Glomerular visceral epithelial cell (primary cell): Measurements from ENCODE around the gene FOXF2.
"Not testable (repeated sequence)": the region's sequence is repeated elsewhere in the genome, so short reads cannot be mapped to it uniquely, and the experiment has no call there.

ENCODE experiments used
- DNase-seq: peaks from one replicate; pipeline ENCODE4 v3.0.0-alpha.2; 2016; ENCODE audit errors: extremely low spot score

Gene FOXF2

GRCh38 chr6:1389369-1390132 lies at the start of gene FOXF2:
FOXF2 (plus strand) TSS chr6:1389576; CDS start chr6:1389948, 372 bp downstream.
- no peak for DNase-seq

DNA sequence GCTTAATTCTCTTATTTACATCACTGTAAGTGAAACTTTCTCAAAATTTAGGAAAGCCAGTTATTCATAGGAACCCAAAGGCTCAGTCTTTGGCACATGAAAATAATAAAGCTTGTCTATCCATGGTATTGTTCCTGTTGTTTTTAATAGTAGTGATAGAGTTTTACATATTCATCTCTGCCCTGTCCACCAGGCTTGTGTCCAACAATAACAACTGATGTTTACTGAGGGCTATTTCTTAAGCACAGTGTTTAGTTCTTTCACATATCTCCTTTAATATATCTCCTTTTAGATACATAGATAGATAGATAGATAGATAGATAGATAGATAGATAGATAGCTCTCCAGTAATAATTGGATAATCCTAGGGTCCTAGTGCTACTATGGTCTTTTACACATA lies 43.3 kb upstream of the FOXF2 start:
- no peak for DNase-seq

DNA sequence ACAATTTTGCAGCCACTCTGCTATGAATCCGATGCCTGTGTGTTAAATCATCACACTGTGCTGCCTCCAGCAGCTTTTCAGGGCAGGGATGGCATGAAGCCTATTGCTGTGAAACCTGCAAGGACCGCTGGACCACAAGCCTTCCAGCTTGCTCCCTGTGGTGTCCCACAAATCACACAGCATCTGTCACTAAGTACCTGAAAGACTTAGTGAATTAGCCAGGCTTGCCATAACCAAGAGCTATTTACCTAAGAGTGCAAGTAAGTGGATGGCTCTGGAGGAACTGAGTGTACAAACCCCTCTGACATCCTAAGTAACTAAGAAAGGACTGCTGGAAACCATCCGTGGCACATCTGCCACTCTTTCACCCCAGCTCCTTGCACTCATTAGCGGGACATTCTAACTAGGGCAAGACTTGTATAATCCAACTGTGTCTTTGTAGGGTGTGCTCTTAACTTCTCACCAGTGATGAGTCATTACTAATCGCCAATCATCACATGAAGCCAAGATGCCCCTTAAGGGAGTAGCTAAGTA lies 42.8 kb upstream of the FOXF2 start:
- no peak for DNase-seq

GRCh38 chr6:1347161-1347560 lies 42.2 kb upstream of the FOXF2 start:
- no peak for DNase-seq

DNA sequence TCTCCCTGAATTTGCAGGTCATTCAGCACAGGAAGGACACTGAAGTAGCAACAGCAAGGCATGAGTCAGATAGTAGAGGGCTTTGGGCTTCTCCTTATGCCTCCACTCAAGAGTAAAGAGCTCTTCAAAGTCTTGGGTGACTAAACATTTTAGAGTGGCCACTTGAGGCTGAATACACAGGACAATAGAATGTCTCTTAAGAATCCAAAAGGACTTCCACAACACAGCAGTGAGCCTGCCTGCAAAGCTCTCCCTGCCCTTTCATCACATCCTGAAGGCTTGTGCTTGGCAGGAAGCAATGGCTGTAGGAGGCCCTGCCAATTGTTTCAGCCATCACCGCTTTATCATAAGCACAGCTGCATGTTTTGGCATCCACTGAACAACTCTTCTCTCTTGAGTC lies 40.7 kb upstream of the FOXF2 start:
- DNase-seq: no peak

GRCh38 chr6:1349655-1350054 lies 39.7 kb upstream of the FOXF2 start:
- no peak for DNase-seq

DNA sequence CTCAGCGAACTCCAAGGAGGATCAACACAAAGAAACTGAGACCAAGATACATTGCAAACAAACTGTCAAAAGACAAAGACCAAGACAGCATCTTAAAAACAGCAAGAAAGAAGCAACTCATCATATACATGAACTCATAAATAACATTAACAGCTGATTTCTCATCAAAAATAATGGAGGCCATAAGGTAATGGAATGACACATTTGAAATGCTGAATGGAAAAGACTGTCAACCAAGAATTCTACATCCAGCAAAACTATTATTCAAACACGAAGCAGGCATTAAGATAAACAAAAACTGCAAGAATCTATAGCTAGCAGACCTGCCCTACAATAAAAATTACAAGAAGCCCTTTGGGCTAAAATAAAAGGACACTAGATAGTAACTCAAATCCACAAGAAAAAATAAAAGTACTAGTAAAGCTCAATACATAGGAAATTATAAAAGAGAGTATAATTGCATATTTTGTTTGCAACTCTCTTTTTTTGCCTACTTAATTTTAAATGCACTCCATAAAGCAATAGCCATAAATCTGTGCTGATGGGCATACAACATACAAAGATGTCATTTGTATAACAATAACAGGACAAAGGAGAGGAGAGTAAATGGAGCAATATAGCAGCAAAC lies 37.9 kb upstream of the FOXF2 start:
- DNase-seq: no peak

GRCh38 chr6:1355068-1355467 lies 34.3 kb upstream of the FOXF2 start:
- not testable (repeated sequence) for DNase-seq

- DNase-seq: not testable (repeated sequence)
Observed at GRCh38 chr6:1361717-1362116, 27.7 kb upstream of the FOXF2 start.

DNA sequence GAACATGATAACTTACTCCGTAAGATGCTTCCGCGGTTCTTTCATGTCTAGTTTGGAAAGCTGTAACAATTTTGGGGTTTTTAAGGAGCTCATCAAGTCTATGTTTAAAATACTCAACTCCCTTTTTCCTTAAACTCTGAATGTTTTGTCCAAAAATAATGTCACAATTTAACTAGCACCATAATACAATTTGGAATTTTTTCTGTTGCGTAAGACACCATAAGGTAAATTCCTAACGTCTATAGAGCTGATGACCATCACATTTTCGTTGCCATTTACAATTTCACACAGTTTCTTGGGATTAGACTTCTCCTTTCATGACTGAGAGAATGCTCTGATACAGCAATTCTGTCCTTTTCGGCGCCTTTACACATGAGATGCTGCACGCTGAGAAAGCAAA lies 26.7 kb upstream of the FOXF2 start:
- DNase-seq: no peak

- DNase-seq: no peak
Observed at GRCh38 chr6:1363298-1363697, 26.1 kb upstream of the FOXF2 start.

DNA sequence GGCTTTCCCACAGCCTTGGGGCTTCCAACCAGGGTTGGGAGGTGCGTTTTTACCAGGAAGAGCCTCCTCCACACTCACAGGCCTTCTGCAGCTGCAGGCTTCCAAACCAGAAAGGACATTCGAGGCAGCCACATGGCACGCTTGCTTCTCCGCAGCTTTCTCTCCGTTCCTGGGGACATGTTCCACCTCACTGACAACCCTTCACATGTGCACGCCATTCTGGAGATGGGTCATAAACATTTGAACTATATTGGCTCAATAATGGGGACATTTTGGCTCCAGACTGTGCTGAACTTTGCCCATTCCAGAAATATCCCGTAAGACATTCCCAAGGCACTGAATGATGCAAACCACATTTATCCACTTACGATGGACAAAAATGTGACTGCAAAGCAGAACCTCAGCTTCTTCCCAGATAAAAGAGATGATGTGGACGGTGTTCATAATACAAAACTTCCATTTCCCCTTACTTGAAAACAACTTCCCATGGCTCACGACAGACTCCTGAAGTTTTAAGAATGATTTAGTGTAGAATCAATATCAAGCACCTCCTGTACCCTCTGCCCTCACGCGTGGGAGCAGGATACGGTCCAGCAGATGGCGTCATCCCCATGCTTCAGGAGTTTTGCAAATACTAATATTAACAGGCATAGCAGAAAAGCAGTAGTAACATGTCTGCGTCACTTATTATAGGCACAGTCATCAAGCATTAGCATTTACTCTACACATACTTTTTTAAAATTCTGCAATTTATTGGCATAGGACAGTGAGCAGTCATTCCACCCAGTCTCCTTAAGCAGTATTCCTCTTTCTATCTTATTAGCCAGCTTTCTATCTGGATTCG lies 25.4 kb upstream of the FOXF2 start:
- DNase-seq: no peak

- no peak for DNase-seq
Observed at GRCh38 chr6:1364791-1365190, 24.6 kb upstream of the FOXF2 start.

GRCh38 chr6:1365686-1366085 lies 23.7 kb upstream of the FOXF2 start:
- DNase-seq: no peak

GRCh38 chr6:1367771-1368170 lies 21.6 kb upstream of the FOXF2 start:
- DNase-seq: no peak

DNA sequence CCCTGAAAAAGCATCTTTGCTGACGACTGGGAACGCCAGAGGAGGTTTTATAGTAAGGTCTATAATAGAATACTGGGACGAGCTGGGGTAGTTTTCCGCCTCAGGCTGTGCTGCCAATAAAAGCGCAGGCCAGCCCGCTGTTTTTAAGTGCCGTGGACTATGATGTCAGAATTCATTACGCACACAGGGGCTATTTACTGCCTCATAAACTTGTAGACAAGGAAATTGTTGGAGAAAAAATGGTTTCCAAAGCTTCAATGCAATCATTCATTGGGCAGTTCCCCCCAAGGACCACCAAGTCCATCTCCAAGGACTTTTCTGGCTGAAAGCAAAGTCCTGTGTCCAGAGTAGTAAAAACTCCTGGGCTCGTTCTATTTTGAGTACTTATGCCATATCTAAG lies 20.4 kb upstream of the FOXF2 start:
- no peak for DNase-seq

DNA sequence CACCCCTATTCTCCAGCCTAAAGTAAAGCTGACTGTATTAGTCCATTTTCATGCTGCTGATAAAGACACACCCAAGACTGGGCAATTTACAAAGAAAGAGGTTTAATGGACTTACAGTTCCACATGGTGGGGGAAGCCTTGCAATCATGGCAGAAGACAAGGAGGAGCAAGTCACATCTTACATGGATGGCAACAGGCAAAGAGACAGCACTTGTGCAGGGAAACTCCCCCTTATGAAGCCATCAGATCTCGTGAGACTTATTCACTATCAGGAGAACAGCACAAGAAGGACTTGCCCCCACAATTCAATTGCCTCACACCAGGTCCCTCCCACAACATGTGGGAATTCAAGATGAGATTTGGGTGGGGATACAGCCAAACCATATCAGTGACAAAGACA lies 19.7 kb upstream of the FOXF2 start:
- not testable (repeated sequence) for DNase-seq

- DNase-seq: no peak
Observed at GRCh38 chr6:1371933-1372332, 17.4 kb upstream of the FOXF2 start.

DNA sequence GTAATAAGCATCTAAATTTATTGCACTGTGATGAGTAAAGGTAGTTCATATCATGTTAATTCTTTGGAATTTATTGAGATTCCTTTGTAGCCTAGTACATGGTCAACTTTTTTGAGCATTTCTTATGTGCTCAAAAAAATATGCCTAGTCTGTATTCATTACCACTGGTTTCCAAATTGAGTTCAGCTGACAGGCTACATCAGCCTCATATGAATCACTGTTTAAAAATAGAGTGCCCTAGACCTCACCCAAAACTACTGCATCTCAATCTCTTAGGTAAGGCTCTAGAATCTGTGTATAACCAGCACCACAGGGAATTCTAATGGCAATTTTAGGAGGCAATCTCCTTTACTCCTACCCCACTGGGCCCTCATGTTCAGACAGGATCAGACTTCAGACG lies 16.7 kb upstream of the FOXF2 start:
- no peak for DNase-seq

DNA sequence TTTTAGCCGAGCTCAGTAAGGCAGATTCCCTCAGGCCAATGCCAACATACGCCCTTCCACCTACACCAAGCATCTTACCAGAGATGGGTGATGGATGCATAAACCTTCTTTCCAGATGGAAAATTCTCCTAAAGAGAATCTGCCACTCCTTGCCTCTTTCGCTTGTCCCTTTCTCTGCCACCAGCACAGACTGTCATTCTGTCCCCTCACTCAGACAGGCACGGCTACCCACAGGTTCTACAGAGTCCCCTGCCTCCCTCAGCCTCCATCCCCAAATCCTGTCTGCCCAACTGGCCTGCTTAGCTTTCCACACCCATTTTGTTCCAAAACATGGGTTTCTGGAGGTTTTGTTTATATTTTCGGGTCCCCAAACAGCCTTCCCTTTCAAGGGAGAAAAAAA lies 12.7 kb upstream of the FOXF2 start:
- DNase-seq: no peak

- no peak for DNase-seq
Observed at GRCh38 chr6:1377526-1377925, 11.8 kb upstream of the FOXF2 start.
